GM18511 (cell line): ENCODE data around the gene FILIP1L.
"Not testable (repeated sequence)": the region's sequence is repeated elsewhere in the genome, so short reads cannot be mapped to it uniquely, and the experiment has no call there.

Source experiments
- ATAC-seq: cut with Tn5 transposase; IDR thresholded peaks from one replicate; pipeline ENCODE4 v1.9.1; 2021; ENCODE audit warnings: mild to moderate bottlenecking, moderate library complexity; ENCODE audit not compliant: unreplicated experiment

Gene FILIP1L

GRCh38 chr3:99852851-99853250, 261.4 kb downstream of the FILIP1L start:
- no peak for ATAC-seq

DNA sequence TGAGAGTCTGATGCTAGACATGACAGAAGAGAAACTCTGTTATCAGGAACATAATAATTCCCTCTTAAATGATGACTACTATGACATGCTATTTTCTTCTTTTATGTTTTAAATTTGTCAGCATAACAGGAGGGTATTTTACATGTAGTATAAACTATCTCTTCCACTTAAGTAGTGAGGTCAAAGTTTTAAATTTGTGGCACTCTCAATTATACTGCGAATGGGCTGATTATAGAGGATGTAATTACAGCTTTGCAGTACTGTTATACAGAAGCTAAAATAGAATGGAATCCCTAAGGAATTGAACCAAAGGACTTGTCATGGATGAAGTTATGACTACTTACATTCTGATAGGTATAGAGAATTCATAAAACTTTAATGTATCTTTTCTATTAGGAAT, 262.3 kb downstream of the FILIP1L start:
- no peak for ATAC-seq

DNA sequence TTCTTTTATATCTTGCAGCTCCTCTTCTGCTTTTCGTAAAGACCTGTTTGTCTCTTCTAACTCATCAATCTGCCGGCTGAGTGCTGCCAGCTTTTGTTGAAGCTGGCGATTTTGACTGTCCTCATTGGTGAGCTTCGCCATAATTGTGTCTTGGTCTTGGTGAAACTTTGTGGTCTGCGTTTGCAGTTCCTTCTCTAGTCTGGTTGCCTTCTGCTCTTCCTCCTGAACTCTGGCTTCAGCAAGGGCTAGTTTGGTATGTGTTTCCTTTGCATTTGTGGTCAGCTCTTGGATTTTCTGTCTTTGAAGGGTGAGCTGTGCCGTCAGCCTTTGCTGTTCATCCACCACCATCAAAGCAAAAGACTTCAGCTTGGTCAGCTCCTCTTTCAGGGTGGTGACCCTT, 263.7 kb downstream of the FILIP1L start:
- ATAC-seq = no peak

DNA sequence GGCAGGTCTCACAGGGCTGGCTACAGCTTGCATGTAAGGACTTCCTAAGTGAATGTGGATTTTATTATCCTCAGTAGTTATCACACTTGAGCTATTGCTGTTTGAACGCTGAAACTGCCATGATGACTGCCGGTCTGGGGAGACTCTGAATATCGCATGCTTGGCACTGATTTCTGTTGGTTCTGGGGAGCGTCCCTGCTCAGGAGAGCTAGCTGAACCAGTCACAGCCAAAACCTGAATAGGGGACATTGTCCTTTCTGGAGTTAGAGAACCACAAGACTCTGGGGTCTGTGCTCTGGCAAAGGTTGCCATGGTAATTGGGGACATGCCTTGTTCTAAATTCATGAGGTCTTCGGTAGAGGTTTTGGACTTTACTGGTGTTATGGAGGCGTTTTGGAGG, 265.9 kb downstream of the FILIP1L start:
- ATAC-seq = no peak

DNA sequence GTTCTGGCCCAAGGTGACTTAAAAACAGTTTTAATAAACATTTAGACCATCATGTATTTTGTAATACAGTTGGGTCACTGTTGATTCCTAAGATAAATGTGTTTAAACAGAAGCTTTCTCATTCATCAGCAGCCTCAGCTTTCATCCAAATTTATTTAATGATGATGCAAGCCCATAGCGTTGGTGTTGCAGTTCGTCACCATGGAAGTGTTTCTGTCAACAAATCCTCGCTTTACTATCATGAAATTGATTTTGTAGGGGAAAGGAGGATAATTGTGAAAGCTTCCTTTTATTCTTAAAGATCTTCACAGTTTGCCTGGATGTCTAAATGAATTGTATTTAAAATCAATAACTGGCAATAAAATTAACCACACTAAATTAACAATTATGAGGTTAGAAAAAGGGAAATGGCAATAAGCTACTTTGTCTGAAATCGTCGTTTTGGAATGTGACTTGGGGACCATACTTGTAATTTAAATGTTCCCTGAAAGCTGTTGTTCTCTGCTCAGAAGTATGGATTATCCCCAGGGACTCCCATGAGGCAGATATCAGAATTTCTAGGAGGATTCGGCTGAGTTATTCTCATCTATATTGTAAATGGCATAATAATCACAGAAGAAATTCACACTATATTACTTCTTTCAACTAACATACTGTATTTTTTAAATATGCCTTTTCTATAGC, 267.7 kb downstream of the FILIP1L start:
- ATAC-seq = no peak

GRCh38 chr3:99845999-99846398, 268.3 kb downstream of the FILIP1L start:
- ATAC-seq = no peak

DNA sequence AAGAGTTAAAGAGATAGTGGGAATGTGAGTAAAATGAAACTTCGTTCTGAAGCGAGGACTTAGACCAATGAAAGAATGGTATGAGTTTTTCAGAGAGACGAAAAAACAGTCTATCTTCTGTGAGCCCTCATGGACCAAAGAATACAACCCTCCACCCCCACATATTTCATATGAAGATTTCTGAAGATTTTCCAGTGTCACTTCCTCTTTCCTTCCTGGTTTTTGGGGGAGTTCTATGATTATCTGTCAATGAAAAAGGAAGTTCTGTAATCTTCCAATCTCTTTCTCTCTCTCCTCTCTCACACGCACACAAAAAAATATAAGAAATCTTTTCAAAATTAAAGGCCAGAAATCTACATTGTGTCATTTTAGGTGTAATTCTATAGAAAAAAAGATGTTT, 269.0 kb downstream of the FILIP1L start:
- no peak for ATAC-seq

GRCh38 chr3:99843590-99844258, 270.6 kb downstream of the FILIP1L start:
- ATAC-seq = peak; percentile 23

DNA sequence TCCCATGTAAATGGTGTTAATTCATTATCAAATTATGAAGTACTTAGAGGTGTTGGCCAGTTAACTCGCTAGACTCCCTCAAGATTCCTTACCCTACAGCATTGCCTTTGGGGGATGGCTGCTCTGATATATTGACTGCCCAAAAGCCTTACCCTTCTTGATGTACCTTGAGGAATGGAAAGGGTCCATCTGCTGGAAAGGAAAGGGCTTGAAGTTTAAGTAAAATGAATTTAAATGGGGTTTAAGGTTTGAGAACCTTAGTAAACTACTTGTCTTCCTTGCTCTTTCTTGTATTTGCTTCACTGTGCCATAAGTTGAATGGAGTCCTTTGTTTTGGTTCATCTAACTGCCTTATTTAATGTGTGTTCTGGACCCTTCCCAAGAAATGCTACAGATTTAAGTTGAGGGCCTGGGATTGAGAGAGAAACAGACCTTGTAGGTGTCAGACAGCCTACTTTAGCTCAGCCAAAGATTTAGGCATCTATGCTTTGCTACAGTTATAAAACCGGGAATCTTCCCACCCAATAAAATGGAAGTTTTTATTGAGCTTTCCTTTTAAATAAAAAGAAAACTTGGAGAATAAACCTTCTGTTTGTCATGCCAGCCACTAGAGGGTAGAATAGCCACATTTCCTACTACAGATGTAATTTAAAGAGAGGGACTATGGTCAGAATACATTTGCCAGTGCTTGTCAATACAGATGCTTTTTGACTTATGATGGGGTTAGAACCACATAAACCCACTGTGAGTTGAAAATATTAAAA, 271.3 kb downstream of the FILIP1L start:
- peak; percentile 72 for ATAC-seq

DNA sequence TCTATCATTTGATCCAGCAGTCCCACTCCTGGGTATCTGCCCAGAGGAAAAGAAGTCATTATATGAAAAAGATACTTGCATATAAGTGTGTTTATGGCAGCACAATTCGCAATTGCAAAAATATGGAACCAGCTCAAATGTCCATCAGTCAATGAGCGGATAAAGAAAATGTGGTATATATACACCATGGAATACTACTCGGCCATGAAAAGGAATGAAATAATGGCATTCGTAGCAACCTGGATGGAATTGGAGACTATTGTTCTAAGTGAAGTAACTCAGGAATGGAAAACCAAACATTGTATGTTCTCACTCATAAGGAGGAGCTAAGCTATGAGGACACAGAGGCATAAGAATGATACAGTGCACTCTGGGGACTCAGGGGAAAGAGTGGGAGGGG, 272.4 kb downstream of the FILIP1L start:
- not testable (repeated sequence) for ATAC-seq

- ATAC-seq = no peak
Measured at GRCh38 chr3:99839613-99840012, 274.7 kb downstream of the FILIP1L start.

- ATAC-seq = no peak
Measured at GRCh38 chr3:99838755-99839154, 275.5 kb downstream of the FILIP1L start.

GRCh38 chr3:99837715-99838114, 276.6 kb downstream of the FILIP1L start:
- ATAC-seq = no peak

DNA sequence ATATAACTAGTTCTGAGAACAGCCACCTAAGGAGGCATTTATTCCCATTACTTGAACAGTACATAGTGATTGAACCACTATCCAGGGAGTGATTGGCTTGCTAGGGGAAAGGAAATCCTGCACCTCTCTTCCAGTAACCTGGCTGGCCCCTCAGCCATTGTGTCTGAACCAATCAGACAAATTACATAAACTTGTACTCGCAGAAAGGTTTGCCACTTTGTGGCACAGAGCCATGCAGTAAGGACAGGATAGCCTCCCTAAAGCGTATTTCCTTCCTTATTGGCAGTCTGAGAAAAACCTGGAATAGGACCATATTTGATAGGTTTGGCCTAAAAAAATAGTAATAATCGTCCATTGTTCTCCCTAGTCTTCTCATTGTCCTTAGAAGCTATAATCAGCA, 277.6 kb downstream of the FILIP1L start:
- ATAC-seq = no peak

DNA sequence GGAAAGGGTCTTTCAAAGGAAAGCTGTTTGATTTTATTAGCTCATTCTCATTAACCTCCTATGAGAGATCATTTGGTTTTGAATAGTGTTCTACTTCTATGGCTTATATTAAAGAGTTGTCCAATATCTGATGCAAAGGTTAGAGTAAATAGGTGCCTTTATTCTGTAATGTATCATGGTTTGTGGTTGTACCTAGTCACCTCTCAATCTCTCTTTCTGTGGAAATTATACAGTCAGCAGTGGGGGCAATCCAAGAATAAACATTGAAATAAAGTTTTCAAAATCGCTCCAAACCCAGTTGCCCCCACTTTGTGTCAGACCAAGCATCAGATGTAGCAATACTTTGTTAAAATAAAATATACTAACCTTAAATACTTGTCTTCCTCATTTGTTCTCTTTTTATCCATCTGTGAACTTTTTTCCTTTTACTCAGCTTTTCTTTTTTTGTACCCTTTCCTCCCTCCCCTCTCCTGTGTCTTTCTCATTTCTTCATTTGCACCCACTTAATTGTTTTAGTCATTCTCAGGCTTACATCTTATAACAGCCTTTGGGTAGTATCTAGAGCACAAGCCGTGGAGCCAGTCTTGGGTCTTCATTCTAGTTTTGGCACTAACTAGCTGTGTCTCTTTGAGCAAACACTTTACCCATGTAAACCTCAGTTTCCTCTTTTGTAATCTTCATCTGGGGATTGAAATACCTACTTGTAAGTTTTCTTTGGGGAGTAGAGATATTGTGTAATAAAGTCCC, 279.9 kb downstream of the FILIP1L start:
- ATAC-seq = no peak

DNA sequence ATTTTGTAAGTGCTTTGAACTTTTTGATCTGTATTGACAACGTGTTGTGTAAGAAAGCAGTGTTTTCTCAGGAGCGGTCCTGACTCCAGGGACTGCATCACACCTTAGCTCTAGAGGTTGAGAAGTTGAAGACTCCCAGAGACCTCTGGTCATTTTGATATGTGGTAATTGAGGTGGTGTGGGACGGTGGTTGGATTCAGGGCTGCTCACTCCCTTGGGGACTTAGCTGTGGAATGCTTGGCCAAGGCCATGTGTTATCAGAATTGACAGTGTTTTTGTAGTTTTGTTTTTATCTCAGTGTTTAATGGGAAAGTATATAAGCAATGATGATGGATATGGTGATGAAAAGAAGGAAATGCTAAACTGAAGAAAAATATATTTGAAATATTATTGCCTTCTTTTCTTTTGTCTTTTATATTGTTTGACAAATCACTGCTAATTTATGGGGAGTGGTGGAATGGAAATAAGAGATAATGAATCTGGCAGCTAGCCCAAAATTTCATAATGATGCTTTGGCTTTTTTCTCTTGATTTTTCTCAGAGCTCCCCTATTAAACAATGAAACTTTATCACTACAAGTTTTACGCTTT, 280.6 kb downstream of the FILIP1L start:
- no peak for ATAC-seq

DNA sequence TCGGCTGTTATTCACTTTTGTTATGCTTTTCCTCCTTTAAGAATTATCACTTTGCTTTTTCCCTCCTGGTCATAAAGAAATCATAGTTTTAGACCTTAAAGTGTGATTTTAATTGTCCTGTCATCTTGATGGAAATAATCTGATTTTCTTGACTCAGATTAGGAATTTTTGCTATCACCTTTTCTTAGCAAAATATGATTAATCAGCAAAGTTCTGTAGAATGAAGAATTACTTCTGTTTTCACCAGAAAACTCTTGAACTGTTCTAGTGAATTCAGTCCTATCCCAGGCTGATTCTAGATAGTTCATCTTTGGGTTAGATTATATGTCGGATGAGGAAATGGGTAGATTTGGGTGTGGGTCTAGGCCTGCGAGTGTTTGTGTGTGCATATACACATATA, 284.5 kb downstream of the FILIP1L start:
- no peak for ATAC-seq

- no peak for ATAC-seq
Measured at GRCh38 chr3:99825004-99825640, 289.2 kb downstream of the FILIP1L start.

GRCh38 chr3:99823723-99824711, 290.3 kb downstream of the FILIP1L start:
- ATAC-seq = no peak
